Mammary epithelial cell (primary cell): ENCODE measurements around the gene RND1.

Experiments
- EZH2 ChIP-seq: IDR thresholded peaks from 2 replicates; pipeline ENCODE4 v1.6.1; 2012; ENCODE audit warnings: low read length, inconsistent platforms, borderline replicate concordance
- TF ChIP-seq, protein P1 (sequence below), 2 donors: IDR thresholded peaks in 1 of 2; conservative IDR thresholded peaks in 1 of 2; 2 replicates each; pipeline ENCODE4 v1.5.1; 2011 to 2012; ENCODE audit warnings: inconsistent platforms in 2 of 2, low read length in 2 of 2, mild to moderate bottlenecking in 2 of 2, control low read depth in 1 of 2, low read depth in 1 of 2; ENCODE audit not compliant: insufficient read depth in 1 of 2; ENCODE audit errors: extremely low read depth in 1 of 2

DNA sequence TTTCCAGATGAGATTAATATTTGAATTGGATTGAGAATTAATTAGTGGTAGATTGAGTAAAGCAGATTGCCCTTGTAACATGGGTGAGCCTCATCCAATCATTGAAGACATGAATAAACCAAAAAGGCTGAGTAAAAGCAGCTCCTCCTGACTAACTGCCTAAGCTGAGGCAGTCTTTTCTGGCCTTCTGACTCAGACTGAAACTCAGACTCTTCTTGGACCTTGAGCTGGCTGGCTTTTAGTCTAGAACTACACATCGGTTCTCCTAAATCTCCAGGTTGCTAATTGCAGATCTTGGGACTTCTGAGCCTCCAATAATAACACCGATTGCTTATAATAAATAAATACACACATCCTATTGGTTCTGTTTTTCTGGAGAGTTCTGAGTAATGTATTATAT lies 35.6 kb upstream of the RND1 start:
- no peak for TF ChIP-seq EZH2
- TF ChIP-seq, protein P1, sequence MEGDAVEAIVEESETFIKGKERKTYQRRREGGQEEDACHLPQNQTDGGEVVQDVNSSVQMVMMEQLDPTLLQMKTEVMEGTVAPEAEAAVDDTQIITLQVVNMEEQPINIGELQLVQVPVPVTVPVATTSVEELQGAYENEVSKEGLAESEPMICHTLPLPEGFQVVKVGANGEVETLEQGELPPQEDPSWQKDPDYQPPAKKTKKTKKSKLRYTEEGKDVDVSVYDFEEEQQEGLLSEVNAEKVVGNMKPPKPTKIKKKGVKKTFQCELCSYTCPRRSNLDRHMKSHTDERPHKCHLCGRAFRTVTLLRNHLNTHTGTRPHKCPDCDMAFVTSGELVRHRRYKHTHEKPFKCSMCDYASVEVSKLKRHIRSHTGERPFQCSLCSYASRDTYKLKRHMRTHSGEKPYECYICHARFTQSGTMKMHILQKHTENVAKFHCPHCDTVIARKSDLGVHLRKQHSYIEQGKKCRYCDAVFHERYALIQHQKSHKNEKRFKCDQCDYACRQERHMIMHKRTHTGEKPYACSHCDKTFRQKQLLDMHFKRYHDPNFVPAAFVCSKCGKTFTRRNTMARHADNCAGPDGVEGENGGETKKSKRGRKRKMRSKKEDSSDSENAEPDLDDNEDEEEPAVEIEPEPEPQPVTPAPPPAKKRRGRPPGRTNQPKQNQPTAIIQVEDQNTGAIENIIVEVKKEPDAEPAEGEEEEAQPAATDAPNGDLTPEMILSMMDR (conservative IDR thresholded peaks at IDR 0.05 in 1 of 2, IDR thresholded peaks at IDR 0.05 in 1 of 2; ENCODE audit: extremely low read depth in 1 of 2, insufficient read depth in 1 of 2, low read depth in 1 of 2, low read length in 2 of 2), result no peak
